ENCODE results near the gene TMEM163. TPM values are rescaled to one million over a fixed set of nuclear protein-coding genes. Genes with fewer than 3 reads are reported as not detected.
A peak's percentile ranks its signal among the peaks of the same experiment; 100 is the strongest.

Gene TMEM163
- total and polyA plus RNA-seq, 8 donors: 14.8 to 30.5 (median 20.5) TPM

GRCh38 chr2:134435505-134435904 lies 283.3 kb downstream of the TMEM163 start:
- Histone ChIP-seq H3K27me3 (no peaks in the 10 kb centered on the region), H3K27ac (peak overlapping the region in 2 of 4 donors; percentile 21 to 44), H3K9me3 (no peaks in the 10 kb centered on the region), H3K4me1 (peaks cover 48 to 66% (median 49%) of the 10 kb centered on the region in 3 donors), H3K4me3 (no peak overlapping the region), H3K36me3 (no peaks in the 10 kb centered on the region)
- intact Hi-C loops (cut with DNase I): no loop called here
- FAIRE-seq (no peak), ATAC-seq (peak in 1 of 4 donors; percentile 11), DNase-seq (no peak)
- 58% methylated on average over 4 of the region's 4 CpGs for WGBS, 2 donors
- no peak for TF ChIP-seq CTCF (IDR thresholded peaks at IDR 0.05)

- H3K27me3 ChIP-seq: no peaks in the 10 kb centered on the region
- H3K4me1 ChIP-seq: peaks cover 48 to 67% (median 54%) of the 10 kb centered on the region in 3 donors
- 41 to 56% methylated on average over 6 of the region's 6 CpGs for WGBS, 2 donors
- FAIRE-seq: no peak
- no peaks in the 10 kb centered on the region for H3K36me3 ChIP-seq
- peak in 1 of 6 donors; percentile 41 for DNase-seq
- peak overlapping the region; percentile 66 to 88 (median 76) for H3K27ac ChIP-seq
- H3K9me3 ChIP-seq: no peaks in the 10 kb centered on the region
- peak in 2 of 4 donors; percentile 3 to 17 for ATAC-seq
- H3K4me3 ChIP-seq: no peak overlapping the region
- TF ChIP-seq CTCF (IDR thresholded peaks at IDR 0.05): no peak
- intact Hi-C loops (cut with DNase I): no loop called here
Measured at GRCh38 chr2:134433979-134434378, 284.8 kb downstream of the TMEM163 start.

- no peak for TF ChIP-seq CTCF (IDR thresholded peaks at IDR 0.05)
- Histone ChIP-seq H3K4me1 (peaks cover 48 to 67% (median 54%) of the 10 kb centered on the region in 3 donors), H3K27me3 (no peaks in the 10 kb centered on the region), H3K27ac (peak overlapping the region; percentile 66 to 88 (median 76)), H3K9me3 (no peaks in the 10 kb centered on the region), H3K4me3 (no peak overlapping the region), H3K36me3 (no peaks in the 10 kb centered on the region)
- FAIRE-seq (no peak), DNase-seq (peak in 4 of 6 donors; percentile 60 to 81 (median 78)), ATAC-seq (peak; percentile 75 to 88 (median 80))
- intact Hi-C loops (cut with DNase I): no loop called here
- 21 to 24% methylated on average over 7 of the region's 7 CpGs for WGBS, 2 donors
Measured at GRCh38 chr2:134433469-134433868, 285.3 kb downstream of the TMEM163 start.

- H3K27ac ChIP-seq: peak overlapping the region; percentile 66 to 88 (median 76)
- H3K36me3 ChIP-seq: no peaks in the 10 kb centered on the region
- H3K4me1 ChIP-seq: peaks cover 48 to 67% (median 54%) of the 10 kb centered on the region in 3 donors
- DNase-seq (peak in 3 of 6 donors; percentile 79 to 83 (median 80)), ATAC-seq (peak; percentile 86 to 92 (median 90)), FAIRE-seq (no peak)
- H3K27me3 ChIP-seq: no peaks in the 10 kb centered on the region
- WGBS, 2 donors: 16 to 28% methylated on average over 3 of the region's 3 CpGs
- intact Hi-C loops (cut with DNase I): no loop called here
- no peak overlapping the region for H3K4me3 ChIP-seq
- no peak for TF ChIP-seq CTCF (IDR thresholded peaks at IDR 0.05)
- H3K9me3 ChIP-seq: no peaks in the 10 kb centered on the region
Measured at GRCh38 chr2:134432435-134432883, 286.3 kb downstream of the TMEM163 start.

- no peak for FAIRE-seq
- intact Hi-C loops (cut with DNase I): no loop called here
- 34 to 50% methylated on average over 2 of the region's 2 CpGs for WGBS, 2 donors
Measured at GRCh38 chr2:134431838-134432434, 286.9 kb downstream of the TMEM163 start.

More at GRCh38 chr2:134431838-134432434, 286.9 kb downstream of the TMEM163 start:
- DNase-seq: no peak
- no peaks in the 10 kb centered on the region for H3K36me3 ChIP-seq
- H3K4me1 ChIP-seq: peaks cover 48 to 67% (median 54%) of the 10 kb centered on the region in 3 donors
- H3K27me3 ChIP-seq: no peaks in the 10 kb centered on the region
- no peak for TF ChIP-seq CTCF (IDR thresholded peaks at IDR 0.05)
- ATAC-seq: peak; percentile 16 to 30 (median 20)
- H3K27ac ChIP-seq: peak overlapping the region; percentile 63 to 88 (median 72)
- H3K9me3 ChIP-seq: no peaks in the 10 kb centered on the region
- H3K4me3 ChIP-seq: no peak overlapping the region
